Lower leg skin (tissue), 4 donors: ENCODE data around the gene CILP. TPM values are rescaled to one million over a fixed set of nuclear protein-coding genes. Genes with fewer than 3 reads are reported as not detected.
"Not testable (repeated sequence)": the region's sequence is repeated elsewhere in the genome, so short reads cannot be mapped to it uniquely, and the experiment has no call there.

Experiments used
- DNase-seq, 2 donors: peaks; one replicate each; pipeline ENCODE4 v3.0.0-alpha.2; 2019; ENCODE audit warnings: low spot score in 2 of 2
- H3K4me3 ChIP-seq: fragments of 200-600 bp; sonication (generic); 2 replicates; pipeline ENCODE4 v1.5.1; 2017; ENCODE audit warnings: mild to moderate bottlenecking, low read depth; ENCODE audit not compliant: poor library complexity, severe bottlenecking
- POLR2A ChIP-seq, 2 donors: fragments of 450-650 bp; IDR thresholded peaks; one replicate each; pipeline ENCODE4 v1.6.1; 2016 to 2017; ENCODE audit warnings: antibody characterized with exemption in 2 of 2, mild to moderate bottlenecking in 1 of 2, moderate library complexity in 1 of 2
- whole genome bisulfite sequencing, 2 donors: methylation state at CpG; one replicate each; pipeline ENCODE4 v1.1.5; 2018; 5-methylcytosine and 5-hydroxymethylcytosine counted together
- intact Hi-C: fragments of 100-400 bp; cut with DNase I; formaldehyde crosslinking; loops from one replicate; pipeline ENCODE4 v1.15.0; 2023; ENCODE audit warnings: low total_unique reads
- total RNA-seq, 4 donors: library from RNA; depleted of rRNA; stranded (reverse); fragments of >200 nt; gene quantifications; one replicate each; pipeline ENCODE4 v1.1.0, GENCODE V29; 2016
- TF ChIP-seq, protein P1 (sequence below), 3 donors: fragments of 450-650 bp; IDR thresholded peaks; one replicate each; pipeline ENCODE4 v1.5.1; 2016; ENCODE audit warnings: antibody characterized with exemption in 3 of 3, mild to moderate bottlenecking in 3 of 3, moderate library complexity in 2 of 3

Gene CILP
- total RNA-seq, 4 donors from 2014 or later: 3.9 to 66.8 (median 9.3) TPM

DNA sequence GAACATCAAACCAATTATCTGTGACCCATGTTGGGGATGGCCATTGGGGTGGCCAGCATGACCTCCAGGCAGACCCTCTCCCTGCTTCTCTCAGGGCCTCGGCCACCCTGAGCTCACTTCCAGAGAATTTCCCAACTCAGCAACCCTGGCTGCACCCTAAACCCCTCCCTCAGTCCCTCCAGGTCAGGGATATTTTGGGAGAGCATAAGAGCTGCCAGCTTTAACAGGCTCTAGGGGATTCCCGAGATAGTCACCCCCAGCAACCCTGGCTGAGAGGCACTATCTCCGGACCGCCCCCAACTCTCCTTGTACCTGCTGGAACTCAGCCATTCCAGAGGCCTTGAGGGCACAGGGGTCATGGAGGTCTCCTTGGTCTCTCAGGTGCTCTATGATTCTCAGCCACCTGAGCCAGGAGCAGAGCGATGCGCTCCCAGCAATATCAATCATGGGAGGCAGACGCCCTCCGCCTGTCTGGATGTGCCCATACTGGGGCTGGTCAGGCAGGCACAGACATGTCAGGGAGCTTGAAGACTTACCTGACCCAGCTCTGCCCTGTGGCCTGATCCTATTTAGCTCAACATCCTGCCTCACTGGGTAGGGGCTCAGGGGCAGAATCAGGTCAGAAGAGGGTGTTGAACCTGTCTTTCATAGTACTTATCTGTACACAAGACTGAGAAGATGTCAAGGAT is 34.9 kb upstream of the CILP start:
- H3K4me3 ChIP-seq: no peak overlapping the region
- intact Hi-C loops: no loop called here
- WGBS, 2 donors: 45 to 63% methylated on average over 8 of the region's 8 CpGs
- DNase-seq: peak in 1 of 2 donors; percentile 42
- TF ChIP-seq, protein P1, sequence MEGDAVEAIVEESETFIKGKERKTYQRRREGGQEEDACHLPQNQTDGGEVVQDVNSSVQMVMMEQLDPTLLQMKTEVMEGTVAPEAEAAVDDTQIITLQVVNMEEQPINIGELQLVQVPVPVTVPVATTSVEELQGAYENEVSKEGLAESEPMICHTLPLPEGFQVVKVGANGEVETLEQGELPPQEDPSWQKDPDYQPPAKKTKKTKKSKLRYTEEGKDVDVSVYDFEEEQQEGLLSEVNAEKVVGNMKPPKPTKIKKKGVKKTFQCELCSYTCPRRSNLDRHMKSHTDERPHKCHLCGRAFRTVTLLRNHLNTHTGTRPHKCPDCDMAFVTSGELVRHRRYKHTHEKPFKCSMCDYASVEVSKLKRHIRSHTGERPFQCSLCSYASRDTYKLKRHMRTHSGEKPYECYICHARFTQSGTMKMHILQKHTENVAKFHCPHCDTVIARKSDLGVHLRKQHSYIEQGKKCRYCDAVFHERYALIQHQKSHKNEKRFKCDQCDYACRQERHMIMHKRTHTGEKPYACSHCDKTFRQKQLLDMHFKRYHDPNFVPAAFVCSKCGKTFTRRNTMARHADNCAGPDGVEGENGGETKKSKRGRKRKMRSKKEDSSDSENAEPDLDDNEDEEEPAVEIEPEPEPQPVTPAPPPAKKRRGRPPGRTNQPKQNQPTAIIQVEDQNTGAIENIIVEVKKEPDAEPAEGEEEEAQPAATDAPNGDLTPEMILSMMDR (IDR thresholded peaks at IDR 0.05): no peak
- TF ChIP-seq POLR2A (IDR thresholded peaks at IDR 0.05): no peak

DNA sequence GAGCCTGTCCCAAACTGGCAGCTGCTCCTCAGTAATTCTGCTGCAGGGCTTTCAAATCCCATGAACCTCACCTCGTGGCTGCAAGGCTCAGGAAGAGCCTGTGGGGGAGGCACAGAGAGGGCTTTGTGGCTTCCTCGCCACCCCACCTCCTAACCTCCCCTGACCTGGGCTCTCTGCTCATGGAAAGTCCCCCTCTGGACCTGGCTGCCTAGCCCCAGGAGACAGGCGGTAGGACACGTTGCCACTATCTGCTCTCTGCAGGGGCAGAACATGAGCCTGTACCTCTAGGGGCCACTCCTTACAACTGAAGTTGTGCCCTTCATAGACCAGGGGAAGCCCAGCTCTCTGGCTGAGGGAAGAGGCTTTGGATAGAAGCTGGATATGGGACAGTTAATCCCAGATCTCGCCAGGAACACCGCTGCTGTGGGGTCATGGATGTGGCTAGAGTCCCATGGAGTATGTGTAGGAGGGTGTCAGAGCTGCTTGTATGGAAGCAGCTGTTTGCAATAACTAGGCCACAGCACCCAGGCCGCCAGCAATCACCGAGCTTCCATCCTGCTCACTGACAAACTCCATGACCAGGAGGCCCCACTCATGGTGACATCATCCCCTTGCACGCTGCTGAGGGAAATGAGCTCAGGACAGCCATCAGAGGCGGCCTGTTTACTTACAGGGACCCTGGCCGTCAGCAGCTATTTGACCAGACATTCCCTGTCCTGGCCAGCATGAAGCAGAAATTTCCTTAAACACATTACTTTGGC is 34.0 kb upstream of the CILP start:
- TF ChIP-seq POLR2A (IDR thresholded peaks at IDR 0.05): no peak
- TF ChIP-seq, protein P1 (IDR thresholded peaks at IDR 0.05): no peak
- intact Hi-C loops: no loop called here
- WGBS, 2 donors: 57 to 71% methylated on average over 10 to 11 of the region's 11 CpGs
- no peak overlapping the region for H3K4me3 ChIP-seq
- DNase-seq: peak in 1 of 2 donors; percentile 22

DNA sequence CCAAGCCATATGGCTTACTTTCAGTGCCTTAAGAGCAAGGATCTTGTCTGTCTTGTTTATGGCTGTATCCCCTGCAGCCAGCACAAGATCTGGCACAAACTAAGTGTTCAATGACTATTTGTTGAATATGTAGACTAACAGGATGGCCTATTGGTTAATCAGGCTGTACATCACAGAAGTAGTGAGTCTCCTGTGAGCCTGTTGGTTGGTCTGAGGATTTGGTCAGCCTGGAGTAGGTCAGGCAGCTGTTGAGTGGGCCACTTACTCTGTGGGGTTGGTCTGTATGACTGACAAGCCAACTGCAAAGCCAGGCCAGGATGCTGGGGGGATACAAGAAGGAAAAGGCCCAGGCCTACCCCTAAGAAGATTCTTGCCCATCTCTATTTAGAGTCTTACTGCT is 33.4 kb upstream of the CILP start:
- TF ChIP-seq, protein P1 (IDR thresholded peaks at IDR 0.05): no peak
- no peak for TF ChIP-seq POLR2A (IDR thresholded peaks at IDR 0.05)
- intact Hi-C loops: no loop called here

DNA sequence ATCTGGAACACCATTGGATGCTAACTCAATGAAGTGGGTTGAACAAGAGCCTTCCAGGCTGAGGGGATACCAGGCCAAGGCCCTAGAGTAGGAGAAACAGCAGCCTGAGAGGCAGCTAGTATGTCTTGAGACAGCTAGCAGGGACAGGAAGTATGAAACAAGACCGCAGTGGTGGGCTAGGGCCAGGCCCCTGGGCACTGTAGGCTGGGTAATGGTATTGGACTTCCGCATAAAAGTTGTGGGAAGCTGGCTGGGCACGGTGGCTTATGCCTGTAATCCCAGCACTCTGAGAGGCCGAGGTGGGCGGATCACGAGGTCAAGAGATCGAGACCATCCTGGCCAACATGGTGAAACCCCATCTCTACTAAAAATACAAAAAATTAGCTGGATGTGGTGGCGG is 25.2 kb upstream of the CILP start:
- H3K4me3 ChIP-seq, DNase-seq, intact Hi-C loops: not testable (repeated sequence)
- WGBS, 2 donors: 94 to 97% methylated on average over 8 of the region's 8 CpGs

More for the DNA sequence above, 33.4 kb upstream of the CILP start:
- no peak for DNase-seq
- no peak overlapping the region for H3K4me3 ChIP-seq

DNA sequence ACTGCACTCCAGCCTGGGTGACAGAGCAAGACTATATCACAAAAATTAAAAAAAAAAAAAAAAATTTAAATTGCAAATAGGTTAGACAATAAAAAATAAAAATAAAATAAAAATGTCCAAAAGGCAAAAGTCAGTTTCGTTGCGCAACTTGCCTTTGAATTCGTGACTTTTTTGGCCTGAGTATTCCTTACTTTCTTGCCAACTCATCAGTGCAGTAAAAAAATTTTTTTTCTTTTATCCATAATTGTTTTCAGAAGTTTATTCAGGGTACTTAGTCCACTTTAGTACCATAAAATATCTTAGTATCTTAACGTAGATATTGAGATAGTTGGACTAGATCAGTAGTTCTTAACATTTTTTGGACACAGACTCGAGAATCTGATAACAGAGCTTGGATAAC is 22.4 kb upstream of the CILP start:
- TF ChIP-seq POLR2A (IDR thresholded peaks at IDR 0.05): no peak
- TF ChIP-seq, protein P1 (IDR thresholded peaks at IDR 0.05): no peak
- intact Hi-C loops: no loop called here
- WGBS, 2 donors: 61% methylated on average over 5 of the region's 5 CpGs
- no peak overlapping the region for H3K4me3 ChIP-seq
- no peak for DNase-seq

GRCh38 chr15:65232520-65232919 is 21.2 kb upstream of the CILP start:
- intact Hi-C loops: no loop called here
- WGBS, 2 donors: 91 to 94% methylated on average over 3 of the region's 3 CpGs
- no peak for DNase-seq
- H3K4me3 ChIP-seq: no peak overlapping the region
- TF ChIP-seq POLR2A (IDR thresholded peaks at IDR 0.05): no peak
- TF ChIP-seq, protein P1 (IDR thresholded peaks at IDR 0.05): no peak
